K562 (cell line): Measurements from ENCODE around the gene TMEM143. TPM values are rescaled to one million over a fixed set of nuclear protein-coding genes. Genes with fewer than 3 reads are reported as not detected.

Source experiments
- CREB3 ChIP-seq: fragments of 450-650 bp; conservative IDR thresholded peaks from 2 replicates; pipeline ENCODE4 v1.6.1; 2016; ENCODE audit warnings: missing genetic modification characterization, low read depth, mild to moderate bottlenecking, missing compliant biosample characterization, moderate library complexity
- EP300 ChIP-seq: IDR thresholded peaks from 2 replicates; pipeline ENCODE4 v1.6.1; 2012; ENCODE audit warnings: low read length, improper control_type of control experiment
- HMBOX1 ChIP-seq: sonication (generic); IDR thresholded peaks from 2 replicates; pipeline ENCODE4 v1.6.1; 2016
- PATZ1 ChIP-seq: fragments of 250-450 bp; sonication (Bioruptor Pico); IDR thresholded peaks from 2 replicates; pipeline ENCODE4 v1.5.0; 2020; ENCODE audit warnings: mild to moderate bottlenecking, borderline replicate concordance
- SMAD3 ChIP-seq: fragments of 450-650 bp; formaldehyde crosslinking; conservative IDR thresholded peaks from 2 replicates; pipeline ENCODE4 v1.4.0; 2020; ENCODE audit warnings: mild to moderate bottlenecking
- ZNF12 ChIP-seq: sonication (generic); formaldehyde crosslinking; IDR thresholded peaks from 2 replicates; pipeline ENCODE4 v1.4.0; 2020; ENCODE audit warnings: mild to moderate bottlenecking, missing genetic modification reagents
- ZZZ3 ChIP-seq: fragments of 450-650 bp; IDR thresholded peaks from 2 replicates; pipeline ENCODE4 v1.6.1; 2016; ENCODE audit warnings: antibody characterized with exemption, mild to moderate bottlenecking, moderate library complexity
- polyA plus RNA-seq, 8 experiments: library from polyadenylated mRNA; depleted of rRNA in 4 of 8; stranded (reverse) in 5 of 8; unstranded in 3 of 8; fragments of >200 nt; fragmentation: Nextera tagmentation in 2 of 8; fragmentation: Illumina TruSeq in 1 of 8; extraction: Ambion mirVana in 2 of 8; extraction: Trizol in 1 of 8; gene quantifications; 2 replicates each; pipeline versions ENCODE4 v1.2.1 to v1.2.3, GENCODE V29; 2011 to 2014; ENCODE audit warnings: inconsistent platforms in 1 of 8, missing spikeins in 1 of 8
- total RNA-seq, 7 experiments: library from RNA; depleted of rRNA in 6 of 7; stranded (reverse); fragments of >200 nt in 6 of 7; fragmentation: Illumina TruSeq in 2 of 7; extraction: Trizol in 2 of 7; gene quantifications; 2 replicates each; pipeline versions ENCODE4 v1.2.1 to v1.2.3, GENCODE V29; 2011 to 2021; ENCODE audit warnings: low replicate concordance in 1 of 7

Gene TMEM143
- total and polyA plus RNA-seq, 9 of the 15 experiments (the other 6 are each of a cell fraction or from before 2014, with no cell fraction given), result 0.66 to 8.8 (median 4.3) TPM

- TF ChIP-seq HMBOX1 (no peak), PATZ1 (CRISPR knock-in tag) (no peak), CREB3 (tag) (no peak), EP300 (no peak), ZZZ3 (no peak), SMAD3 (CRISPR knock-in tag) (no peak), ZNF12 (CRISPR knock-in tag) (no peak)
These were observed 52.4 kb downstream of the TMEM143 start (continued) for GRCh38 chr19:48311384-48311783.
